ENCODE measurements around the gene BPIFB3. TPM values are rescaled to one million over a fixed set of nuclear protein-coding genes. Genes with fewer than 3 reads are reported as not detected.

BPIFB3 gene
- total RNA-seq, 1 donor from 2014 or later = not detected

DNA sequence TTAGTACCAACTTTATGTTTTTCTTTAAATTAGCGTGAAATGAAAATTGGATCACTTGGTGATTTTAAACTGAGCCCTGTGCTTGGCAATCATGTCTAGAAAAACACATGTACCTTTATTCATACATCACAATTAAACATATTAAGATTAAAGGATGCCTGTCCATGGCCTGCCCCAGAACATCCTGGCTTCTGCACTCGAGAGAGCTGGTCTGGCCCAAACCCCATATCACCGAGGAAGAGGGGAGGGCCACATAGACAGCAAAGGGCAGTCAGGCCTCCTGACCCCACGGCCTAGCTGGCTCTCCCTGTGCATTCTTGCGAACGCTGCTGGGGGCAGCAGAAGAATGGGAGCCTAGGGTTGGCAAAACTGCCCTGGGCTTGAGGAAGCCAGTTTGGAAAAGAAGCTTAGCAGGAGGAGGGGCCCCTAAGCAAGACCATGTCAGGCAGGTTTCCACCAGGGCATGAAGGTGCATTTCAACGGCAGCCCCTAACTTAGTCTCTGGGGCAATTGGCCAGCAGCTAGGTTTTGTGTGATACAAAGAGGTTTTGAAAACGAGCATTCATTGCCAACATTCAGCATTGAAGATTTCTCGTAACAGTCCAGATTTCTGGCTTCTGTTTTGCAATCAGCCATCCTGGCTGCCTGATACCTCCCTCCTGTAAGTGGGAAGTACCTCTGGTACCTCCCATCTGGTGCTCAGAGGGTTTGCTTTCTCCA is 8.6 kb downstream of the BPIFB3 start:
- no peak for DNase-seq (ENCODE audit: low spot score)

DNA sequence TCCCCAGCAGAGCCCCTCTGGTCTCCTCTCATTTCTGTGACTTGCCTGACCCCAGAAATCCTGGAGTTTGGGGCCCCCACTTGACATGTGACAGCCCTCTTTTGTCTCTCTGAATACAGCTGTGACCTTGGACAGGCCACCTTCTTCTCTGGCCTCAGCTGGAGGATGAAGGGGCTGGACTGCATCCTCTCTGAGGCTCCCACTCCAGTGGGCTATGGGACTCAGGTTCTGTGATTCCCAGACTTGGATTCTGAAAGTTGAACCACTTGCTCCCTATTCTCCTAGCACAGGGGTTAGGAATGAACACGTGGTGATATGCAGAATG is 9.1 kb downstream of the BPIFB3 start:
- DNase-seq (ENCODE audit: low spot score) = no peak

- DNase-seq (ENCODE audit: low spot score) = no peak
Measured at GRCh38 chr20:33063271-33063670, 9.6 kb downstream of the BPIFB3 start.

- no peak for DNase-seq (ENCODE audit: low spot score)
Measured at GRCh38 chr20:33064572-33065287, 11.0 kb downstream of the BPIFB3 start.

DNA sequence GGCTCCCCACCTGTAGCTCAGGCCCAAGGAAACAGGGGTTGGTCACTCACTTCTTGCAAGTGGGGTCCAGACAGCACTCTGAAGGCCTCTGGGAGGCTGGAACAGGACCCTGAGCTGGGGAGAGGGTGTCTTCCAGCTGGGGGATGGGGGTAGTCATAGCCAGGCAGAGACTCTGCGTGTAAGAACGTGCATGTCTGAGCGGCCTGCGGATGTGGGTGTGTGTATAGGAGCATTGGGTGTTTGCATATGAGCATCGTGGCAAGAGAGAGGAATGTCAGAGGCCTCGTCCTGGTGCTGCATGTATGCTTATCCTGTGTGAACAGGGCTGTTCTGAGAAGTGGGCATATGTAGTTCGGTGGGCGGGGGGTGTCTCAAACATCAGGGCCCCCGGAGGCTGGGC is 12.1 kb downstream of the BPIFB3 start:
- DNase-seq (ENCODE audit: low spot score) = no peak

GRCh38 chr20:33067806-33068205 is 14.1 kb downstream of the BPIFB3 start:
- DNase-seq (ENCODE audit: low spot score) = no peak

GRCh38 chr20:33068251-33068939 is 14.7 kb downstream of the BPIFB3 start:
- DNase-seq (ENCODE audit: low spot score) = no peak

- DNase-seq (ENCODE audit: low spot score) = no peak
Measured at GRCh38 chr20:33069673-33070072, 16.0 kb downstream of the BPIFB3 start.

- DNase-seq (ENCODE audit: low spot score) = no peak
Measured at GRCh38 chr20:33070111-33071053, 16.7 kb downstream of the BPIFB3 start.

DNA sequence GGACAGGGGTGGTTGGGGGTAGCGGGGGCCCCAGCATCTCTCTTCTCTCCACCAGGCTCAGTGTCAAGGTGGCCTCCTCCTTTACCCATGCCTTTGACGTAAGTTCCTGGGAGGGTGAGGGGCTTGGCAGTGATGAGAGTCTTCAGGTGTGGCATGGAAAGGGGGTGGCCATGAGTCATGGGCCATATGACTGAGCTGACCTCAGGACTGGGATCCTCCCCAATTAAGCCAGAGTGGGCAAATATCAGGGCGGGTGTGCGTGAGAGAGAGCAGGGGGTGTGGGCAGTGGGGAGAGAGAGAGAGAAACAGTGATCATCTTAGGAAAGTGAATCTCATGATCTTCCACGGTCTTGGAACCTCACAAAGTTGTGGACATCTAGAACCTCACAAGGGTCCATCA is 17.5 kb downstream of the BPIFB3 start:
- DNase-seq (ENCODE audit: low spot score) = no peak

- DNase-seq (ENCODE audit: low spot score) = no peak
Measured at GRCh38 chr20:33072362-33072761, 18.7 kb downstream of the BPIFB3 start.

- DNase-seq (ENCODE audit: low spot score) = no peak
Measured at GRCh38 chr20:33072813-33073212, 19.1 kb downstream of the BPIFB3 start.

DNA sequence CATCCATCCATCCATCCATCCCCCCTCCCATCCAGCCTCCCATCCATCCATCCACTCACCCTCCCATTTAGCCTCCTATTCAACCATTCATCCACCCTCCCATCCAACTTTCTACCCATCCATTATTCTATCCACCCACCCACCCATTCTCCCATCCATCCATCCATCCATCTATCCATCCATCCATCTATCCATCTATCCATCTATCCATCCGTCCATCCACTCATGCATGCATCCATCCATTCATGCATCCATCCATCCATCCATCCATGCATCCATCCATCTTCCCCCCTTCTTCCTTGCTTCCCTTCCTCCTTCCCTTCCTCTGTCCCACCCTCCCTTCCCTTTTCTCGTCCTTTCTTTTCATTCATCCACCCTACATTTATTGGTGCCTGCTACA is 21.0 kb downstream of the BPIFB3 start:
- DNase-seq (ENCODE audit: low spot score) = no peak

DNA sequence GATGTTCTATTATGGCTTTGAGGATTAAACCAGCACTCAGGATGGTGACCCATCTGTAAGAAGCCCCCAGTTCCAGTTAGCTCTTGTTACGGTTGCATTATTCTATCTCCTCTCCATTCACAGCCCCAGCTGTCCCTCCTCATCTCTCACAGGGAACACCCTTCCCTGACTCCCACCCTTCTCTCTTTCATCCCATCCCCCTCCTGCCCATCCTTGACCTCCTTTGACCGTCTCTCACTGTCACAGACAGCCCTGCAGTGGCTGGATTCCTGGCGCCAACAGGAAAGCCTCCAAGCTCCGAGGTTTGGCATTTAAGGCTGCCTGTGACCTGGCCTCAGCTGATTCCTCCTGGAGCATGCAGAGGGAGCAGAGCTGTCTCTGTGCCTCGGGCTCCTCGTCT is 21.6 kb downstream of the BPIFB3 start:
- no peak for DNase-seq (ENCODE audit: low spot score)

GRCh38 chr20:33076662-33077372 is 23.1 kb downstream of the BPIFB3 start:
- DNase-seq (ENCODE audit: low spot score) = no peak

DNA sequence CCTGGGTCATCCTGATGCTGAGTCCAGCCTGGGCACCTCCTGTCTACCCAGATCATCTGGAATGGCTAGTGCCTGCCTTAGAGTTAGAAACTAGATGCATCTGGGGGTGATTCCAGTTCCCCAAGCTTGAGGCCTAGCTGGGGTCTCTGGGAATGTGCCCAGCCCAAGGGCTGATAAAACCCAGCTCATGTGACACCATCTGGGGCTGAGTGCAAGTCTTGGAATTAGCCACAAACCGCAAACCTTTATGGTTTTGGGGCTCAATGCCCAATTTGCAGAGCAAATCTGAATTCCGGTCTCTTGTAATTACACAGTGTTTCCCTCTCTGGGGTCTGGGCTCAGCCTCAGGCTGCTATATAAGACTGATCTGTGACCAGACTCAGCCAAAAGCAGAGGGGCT is 25.6 kb downstream of the BPIFB3 start, which contains the start of gene BPIFB4:
Gene BPIFB4, plus strand, starts transcription at position 385 of the 400 bp plus-strand sequence. CDS start 1,884 bp downstream, outside the sequence.
- DNase-seq (ENCODE audit: low spot score) = no peak

- DNase-seq (ENCODE audit: low spot score) = no peak
Measured at GRCh38 chr20:33081411-33082154, 27.9 kb downstream of the BPIFB3 start.

- DNase-seq (ENCODE audit: low spot score) = peak; percentile 19
Measured at GRCh38 chr20:33082546-33082945, 28.8 kb downstream of the BPIFB3 start.

- no peak for DNase-seq (ENCODE audit: low spot score)
Measured at GRCh38 chr20:33083544-33084340, 30.0 kb downstream of the BPIFB3 start.

Measured in mucosa of gallbladder (tissue), 1 donor.